Astrocyte (in vitro differentiated cells and primary cell): ENCODE results near the gene NSD2. TPM values are rescaled to one million over a fixed set of nuclear protein-coding genes. Genes with fewer than 3 reads are reported as not detected.
"Not testable (repeated sequence)": the region's sequence is repeated elsewhere in the genome, so short reads cannot be mapped to it uniquely, and the experiment has no call there.

Experiments
- DNase-seq: peaks from one replicate; pipeline ENCODE4 v3.0.0-alpha.2; 2010; ENCODE audit warnings: low read depth
- FAIRE-seq: peaks from 2 replicates; lab custom pipeline; 2011; peaks lifted over from hg19 to GRCh38; lab: Jason Lieb, UNC
- H2AFZ ChIP-seq: 2 replicates; pipeline ENCODE4 v1.6.0; 2012; ENCODE audit warnings: low read depth, low read length, inconsistent platforms
- H3K27ac ChIP-seq: 2 replicates; pipeline ENCODE4 v1.5.1; 2011; ENCODE audit warnings: low read depth, low read length, inconsistent platforms
- H3K27me3 ChIP-seq: 2 replicates; pipeline ENCODE4 v1.6.0; 2011; ENCODE audit warnings: low read length, inconsistent platforms; ENCODE audit not compliant: insufficient read depth
- H3K36me3 ChIP-seq: 2 replicates; pipeline ENCODE4 v1.5.1; 2011; ENCODE audit warnings: low read length, inconsistent platforms; ENCODE audit not compliant: insufficient read depth
- H3K4me1 ChIP-seq: 2 replicates; pipeline ENCODE4 v1.5.1; 2011; ENCODE audit warnings: low read length, inconsistent platforms; ENCODE audit not compliant: insufficient read depth
- H3K4me2 ChIP-seq: 2 replicates; pipeline ENCODE4 v1.6.0; 2012; ENCODE audit warnings: low read length, inconsistent platforms
- H3K4me3 ChIP-seq: 2 replicates; pipeline ENCODE4 v1.5.1; 2011; ENCODE audit warnings: low read depth, mild to moderate bottlenecking, low read length, inconsistent platforms; ENCODE audit not compliant: insufficient read depth
- H3K79me2 ChIP-seq: 2 replicates; pipeline ENCODE4 v1.6.0; 2012; ENCODE audit warnings: mild to moderate bottlenecking, low read length, inconsistent platforms; ENCODE audit not compliant: insufficient read depth
- H3K9ac ChIP-seq: 2 replicates; pipeline ENCODE4 v1.6.0; 2012; ENCODE audit warnings: mild to moderate bottlenecking, low read length, inconsistent platforms
- H3K9me3 ChIP-seq: 2 replicates; pipeline ENCODE4 v1.5.1; 2012; ENCODE audit warnings: low read depth, mild to moderate bottlenecking, low read length, inconsistent platforms; ENCODE audit not compliant: insufficient read depth
- H4K20me1 ChIP-seq: 2 replicates; pipeline ENCODE4 v1.6.0; 2012; ENCODE audit warnings: low read length, inconsistent platforms; ENCODE audit not compliant: insufficient read depth
- H3K27ac Mint-ChIP-seq: one replicate; pipeline ENCODE4 v1.8.0; 2021; ENCODE audit warnings: mild to moderate bottlenecking, mixed read lengths; ENCODE audit not compliant: unreplicated experiment
- H3K27me3 Mint-ChIP-seq: one replicate; pipeline ENCODE4 v1.8.0; 2021; ENCODE audit warnings: low read depth, mixed read lengths; ENCODE audit not compliant: unreplicated experiment
- H3K36me3 Mint-ChIP-seq: one replicate; pipeline ENCODE4 v1.8.0; 2021; ENCODE audit warnings: low read depth, mixed read lengths; ENCODE audit not compliant: unreplicated experiment
- H3K4me1 Mint-ChIP-seq: one replicate; pipeline ENCODE4 v1.8.0; 2021; ENCODE audit warnings: low read depth, mixed read lengths; ENCODE audit not compliant: unreplicated experiment
- H3K4me3 Mint-ChIP-seq: one replicate; pipeline ENCODE4 v1.8.0; 2021; ENCODE audit warnings: mild to moderate bottlenecking, moderate library complexity, mixed read lengths; ENCODE audit not compliant: unreplicated experiment
- H3K9me3 Mint-ChIP-seq: one replicate; pipeline ENCODE4 v1.8.0; 2021; ENCODE audit warnings: mild to moderate bottlenecking, mixed read lengths; ENCODE audit not compliant: unreplicated experiment
- CTCF ChIP-seq: IDR thresholded peaks from 2 replicates; pipeline ENCODE4 v1.5.1; 2011; ENCODE audit warnings: low read depth, mild to moderate bottlenecking, inconsistent platforms, low read length, moderate library complexity; ENCODE audit not compliant: insufficient read depth
- EZH2 ChIP-seq: IDR thresholded peaks from 2 replicates; pipeline ENCODE4 v1.6.1; 2012; ENCODE audit warnings: mild to moderate bottlenecking, low read length, inconsistent platforms; ENCODE audit not compliant: insufficient read depth
- total RNA-seq: library from RNA; stranded (reverse); gene quantifications from 2 replicates; pipeline ENCODE4 v1.2.1, GENCODE V29; 2021

NSD2 gene
- total RNA-seq, 1 donor from 2014 or later = 31.3 TPM

GRCh38 chr4:2003361-2003760 is 132.2 kb downstream of the NSD2 start:
- not testable (repeated sequence) for H3K9ac ChIP-seq, H3K4me1 Mint-ChIP-seq
- H3K36me3 Mint-ChIP-seq = peaks cover 30% of the 10 kb centered on the region

DNA sequence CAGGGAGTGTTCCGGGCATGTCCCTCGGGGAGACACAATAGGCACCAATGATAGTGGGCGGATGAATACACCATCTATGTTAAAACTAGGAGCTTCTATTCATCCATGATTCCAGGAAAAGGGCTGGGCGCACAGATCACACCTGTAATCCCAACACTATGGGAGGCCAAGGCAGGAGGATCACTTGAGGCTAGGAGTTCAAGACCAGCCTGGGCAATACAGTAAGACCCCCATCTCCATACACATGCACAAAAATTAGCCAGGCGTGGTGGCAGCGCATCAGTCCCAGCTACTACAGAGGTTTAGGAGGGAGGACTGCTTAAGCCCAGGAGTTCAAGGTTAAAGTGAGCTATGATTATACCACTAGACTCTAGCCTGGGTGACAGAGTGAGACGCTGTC is 135.2 kb downstream of the NSD2 start:
- Histone ChIP-seq H3K79me2 (peaks cover 69% of the 10 kb centered on the region), H4K20me1 (peaks cover 40% of the 10 kb centered on the region), H3K27me3 (no peaks in the 10 kb centered on the region), H3K4me1 (peaks cover 7% of the 10 kb centered on the region), H3K4me2 (no peak overlapping the region), H3K27ac (no peak overlapping the region), H3K9ac (no peak overlapping the region), H3K9me3 (no peaks in the 10 kb centered on the region), H3K4me3 (no peak overlapping the region), H3K36me3 (peaks cover 2% of the 10 kb centered on the region), H2AFZ (no peak overlapping the region)
- peaks cover 7% of the 10 kb centered on the region for H3K36me3 Mint-ChIP-seq
- H3K27me3 Mint-ChIP-seq = no peaks in the 10 kb centered on the region
- TF ChIP-seq EZH2 (no peak), CTCF (no peak)
- H3K9me3 Mint-ChIP-seq = no peaks in the 10 kb centered on the region
- H3K4me3 Mint-ChIP-seq = no peak overlapping the region
- DNase-seq (no peak), FAIRE-seq (no peak)
- no peak overlapping the region for H3K27ac Mint-ChIP-seq
- peaks cover 6% of the 10 kb centered on the region for H3K4me1 Mint-ChIP-seq

More at GRCh38 chr4:2003361-2003760, 132.2 kb downstream of the NSD2 start:
- H3K4me2 ChIP-seq, H2AFZ ChIP-seq, H3K27me3 ChIP-seq, H3K9me3 ChIP-seq, H3K27me3 Mint-ChIP-seq, DNase-seq, H3K27ac ChIP-seq, FAIRE-seq, H3K4me3 Mint-ChIP-seq, H3K27ac Mint-ChIP-seq, H3K4me3 ChIP-seq, H3K4me1 ChIP-seq, H3K36me3 ChIP-seq: not testable (repeated sequence)
- peaks cover 15% of the 10 kb centered on the region for H3K9me3 Mint-ChIP-seq
- peaks cover 55% of the 10 kb centered on the region for H4K20me1 ChIP-seq
- peaks cover 94% of the 10 kb centered on the region for H3K79me2 ChIP-seq

- FAIRE-seq = no peak
- no peak overlapping the region for H2AFZ ChIP-seq
- H3K9me3 ChIP-seq = no peaks in the 10 kb centered on the region
- H3K4me2 ChIP-seq = peak overlapping the region; percentile 86
- peak overlapping the region; percentile 97 for H3K9ac ChIP-seq
- Mint-ChIP-seq H3K4me3 (peak overlapping the region; percentile 94), H3K27me3 (no peaks in the 10 kb centered on the region), H3K4me1 (peaks cover 6% of the 10 kb centered on the region), H3K36me3 (peaks cover 7% of the 10 kb centered on the region), H3K9me3 (no peaks in the 10 kb centered on the region), H3K27ac (no peak overlapping the region)
- TF ChIP-seq CTCF (no peak), EZH2 (no peak)
- peaks cover 64% of the 10 kb centered on the region for H3K79me2 ChIP-seq
- no peak overlapping the region for H3K27ac ChIP-seq
- H3K27me3 ChIP-seq = no peaks in the 10 kb centered on the region
- H3K4me3 ChIP-seq = peak overlapping the region; percentile 87
- peaks cover 7% of the 10 kb centered on the region for H3K4me1 ChIP-seq
- H3K36me3 ChIP-seq = peaks cover 2% of the 10 kb centered on the region
- H4K20me1 ChIP-seq = peaks cover 40% of the 10 kb centered on the region
- DNase-seq = no peak
These were observed 135.9 kb downstream of the NSD2 start for GRCh38 chr4:2006956-2007653.
